CD14-positive monocyte (primary cell): Measurements from ENCODE around the gene FLT3LG. TPM values are rescaled to one million over a fixed set of nuclear protein-coding genes. Genes with fewer than 3 reads are reported as not detected.

Experiments
- DNase-seq, 3 donors: peaks; one replicate each; pipeline ENCODE4 v3.0.0-alpha.2; 2011 to 2022
- H2AFZ ChIP-seq: 2 replicates; pipeline ENCODE4 v1.6.0; 2012; ENCODE audit warnings: mild to moderate bottlenecking, low read depth, low read length, inconsistent platforms; ENCODE audit not compliant: insufficient read depth, poor library complexity, severe bottlenecking
- H3K27ac ChIP-seq, 2 donors: 1 replicate in 1 of 2; 2 replicates in 1 of 2; pipeline ENCODE4 v1.5.1; 2012 to 2013; ENCODE audit warnings: low read length in 2 of 2, control low read depth in 1 of 2, inconsistent platforms in 1 of 2, low read depth in 1 of 2, mild to moderate bottlenecking in 1 of 2
- H3K27me3 ChIP-seq, 2 donors: one replicate each; pipeline versions ENCODE4 v1.6.0 to v1.6.1; 2011 to 2013; ENCODE audit warnings: low read length in 2 of 2; ENCODE audit not compliant: control insufficient read depth in 2 of 2, insufficient read depth in 2 of 2
- H3K36me3 ChIP-seq, 2 donors: replicated peaks in 1 of 2; 1 replicate in 1 of 2; 2 replicates in 1 of 2; pipeline versions ENCODE4 v1.5.1 to v1.6.1; 2012 to 2013; ENCODE audit warnings: low read length in 2 of 2, control low read depth in 1 of 2, inconsistent platforms in 1 of 2, mild to moderate bottlenecking in 1 of 2; ENCODE audit not compliant: insufficient read depth in 2 of 2, control insufficient read depth in 1 of 2
- H3K4me1 ChIP-seq, 2 donors: 1 replicate in 1 of 2; 2 replicates in 1 of 2; pipeline versions ENCODE4 v1.5.1 to v1.6.1; 2012 to 2013; ENCODE audit warnings: low read length in 2 of 2, control low read depth in 1 of 2, inconsistent platforms in 1 of 2, mild to moderate bottlenecking in 1 of 2, moderate library complexity in 1 of 2; ENCODE audit not compliant: insufficient read depth in 2 of 2, control insufficient read depth in 1 of 2
- H3K4me2 ChIP-seq: replicated peaks from 2 replicates; pipeline ENCODE3; 2012; ENCODE audit warnings: low read length, moderate library complexity, mild to moderate bottlenecking; ENCODE audit not compliant: poor library complexity, severe bottlenecking; ENCODE audit errors: extremely low read depth
- H3K4me3 ChIP-seq, 3 experiments: fragments of 200-600 bp in 1 of 3; sonication (generic) in 1 of 3; replicated peaks in 1 of 3; 1 replicate in 2 of 3; 2 replicates in 1 of 3; pipeline ENCODE4 v1.5.1; 2011 to 2013; ENCODE audit warnings: low read length in 3 of 3, mild to moderate bottlenecking in 3 of 3, control low read depth in 2 of 3, low read depth in 2 of 3, inconsistent platforms in 1 of 3, moderate library complexity in 1 of 3
- H3K79me2 ChIP-seq: 2 replicates; pipeline ENCODE4 v1.6.0; 2012; ENCODE audit warnings: mild to moderate bottlenecking, control low read depth, inconsistent platforms, low read length, moderate library complexity; ENCODE audit not compliant: insufficient read depth
- H3K9ac ChIP-seq: 2 replicates; pipeline ENCODE4 v1.6.0; 2017; ENCODE audit warnings: low read length, mild to moderate bottlenecking; ENCODE audit not compliant: insufficient read depth, poor library complexity, severe bottlenecking
- H3K9me3 ChIP-seq, 2 donors: replicated peaks in 1 of 2; 1 replicate in 1 of 2; 2 replicates in 1 of 2; pipeline versions ENCODE4 v1.5.1 to v1.6.1; 2012 to 2013; ENCODE audit warnings: low read length in 2 of 2, control low read depth in 1 of 2; ENCODE audit not compliant: control insufficient read depth in 1 of 2, insufficient read depth in 1 of 2
- H4K20me1 ChIP-seq: 2 replicates; pipeline ENCODE4 v1.6.0; 2012; ENCODE audit warnings: mild to moderate bottlenecking, low read length, control low read depth, moderate library complexity; ENCODE audit not compliant: insufficient read depth
- H3K27ac Mint-ChIP-seq, 7 donors: one replicate each; pipeline ENCODE4 v1.8.0; 2020; ENCODE audit warnings: mild to moderate bottlenecking in 7 of 7, mixed read lengths in 7 of 7, moderate library complexity in 6 of 7, inconsistent platforms in 2 of 7
- H3K27me3 Mint-ChIP-seq, 3 donors: one replicate each; pipeline ENCODE4 v1.8.0; 2021 to 2022; ENCODE audit warnings: low read depth in 3 of 3, mild to moderate bottlenecking in 3 of 3, mixed read lengths in 3 of 3, moderate library complexity in 3 of 3, inconsistent platforms in 1 of 3
- H3K36me3 Mint-ChIP-seq, 2 donors: one replicate each; pipeline ENCODE4 v1.8.0; 2020; ENCODE audit warnings: mixed read lengths in 2 of 2, inconsistent platforms in 1 of 2, mild to moderate bottlenecking in 1 of 2
- H3K4me1 Mint-ChIP-seq: one replicate; pipeline ENCODE4 v1.8.0; 2020; ENCODE audit warnings: mild to moderate bottlenecking, mixed read lengths
- H3K4me3 Mint-ChIP-seq, 2 donors: one replicate each; pipeline ENCODE4 v1.8.0; 2020; ENCODE audit warnings: mild to moderate bottlenecking in 2 of 2, mixed read lengths in 2 of 2, moderate library complexity in 1 of 2
- H3K9me3 Mint-ChIP-seq, 7 donors: one replicate each; pipeline ENCODE4 v1.8.0; 2020 to 2022; ENCODE audit warnings: mixed read lengths in 7 of 7, mild to moderate bottlenecking in 6 of 7, moderate library complexity in 6 of 7, inconsistent platforms in 2 of 7
- WGBS: methylation state at CpG from one replicate; pipeline ENCODE4 v1.1.5; 2013; ENCODE audit warnings: missing lambda C conversion rate; ENCODE audit not compliant: insufficient coverage; 5-methylcytosine and 5-hydroxymethylcytosine counted together
- intact Hi-C, 2 donors: fragments of 100-400 bp; cut with micrococcal nuclease; formaldehyde crosslinking; loops; one replicate each; pipeline versions ENCODE4 v1.15.0 to v1.15.1; 2023
- polyA plus RNA-seq, 3 donors: library from polyadenylated mRNA; depleted of rRNA in 1 of 3; unstranded in 2 of 3; stranded (reverse) in 1 of 3; fragments of 300-500 nt in 2 of 3; fragments of >200 nt in 1 of 3; fragmentation: Illumina TruSeq in 2 of 3; gene quantifications; 1 replicate in 2 of 3; 2 replicates in 1 of 3; pipeline ENCODE4 v1.2.3, GENCODE V29; 2012 to 2021
- TF ChIP-seq, protein P1 (sequence below): fragments of 200-600 bp; IDR thresholded peaks from one replicate; pipeline ENCODE4 v1.8.0; 2022; ENCODE audit warnings: antibody characterized with exemption, mild to moderate bottlenecking

The FLT3LG gene
- polyA plus RNA-seq, 3 donors = 5.0 to 13.8 (median 6.9) TPM

DNA sequence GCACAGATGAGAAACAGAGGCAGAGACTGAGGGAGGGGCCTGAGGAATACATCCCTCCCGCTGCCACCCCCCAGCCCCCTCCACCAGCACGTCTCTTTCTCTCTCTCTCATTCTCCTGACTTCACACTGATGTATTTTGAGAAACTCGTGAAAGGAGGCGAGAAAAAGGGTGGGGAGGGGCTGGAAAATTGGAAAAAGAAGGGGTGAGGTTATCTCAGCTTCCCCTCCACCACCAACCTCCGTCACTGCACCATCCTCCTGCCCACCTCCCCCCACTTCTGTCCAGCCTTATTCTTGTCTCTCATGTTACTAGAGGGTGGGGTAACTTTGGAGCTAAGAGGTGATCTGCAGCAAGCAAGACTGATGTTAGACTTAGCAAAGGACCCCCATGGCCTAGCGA lies 34.2 kb upstream of the FLT3LG start:
- Histone ChIP-seq H3K27ac (no peak overlapping the region), H3K4me1 (peaks cover 30 to 39% of the 10 kb centered on the region in 2 donors), H3K4me2 (no peak overlapping the region), H4K20me1 (no peaks in the 10 kb centered on the region), H3K79me2 (no peaks in the 10 kb centered on the region), H3K36me3 (no peaks in the 10 kb centered on the region), H3K27me3 (peaks cover 67 to 76% of the 10 kb centered on the region in 2 donors), H3K4me3 (no peak overlapping the region), H2AFZ (no peak overlapping the region), H3K9ac (no peak overlapping the region), H3K9me3 (peaks cover 0 to 31% of the 10 kb centered on the region in 2 donors)
- H3K4me3 Mint-ChIP-seq = peak overlapping the region in 1 of 2 donors; percentile 67
- H3K4me1 Mint-ChIP-seq = peaks cover 36% of the 10 kb centered on the region
- WGBS = 88% methylated on average over 1 of the region's 6 CpGs
- peaks cover 0 to 38% (median 28%) of the 10 kb centered on the region in 7 donors for H3K9me3 Mint-ChIP-seq
- H3K27me3 Mint-ChIP-seq = peaks cover 74 to 81% (median 77%) of the 10 kb centered on the region in 3 donors
- TF ChIP-seq, protein P1, sequence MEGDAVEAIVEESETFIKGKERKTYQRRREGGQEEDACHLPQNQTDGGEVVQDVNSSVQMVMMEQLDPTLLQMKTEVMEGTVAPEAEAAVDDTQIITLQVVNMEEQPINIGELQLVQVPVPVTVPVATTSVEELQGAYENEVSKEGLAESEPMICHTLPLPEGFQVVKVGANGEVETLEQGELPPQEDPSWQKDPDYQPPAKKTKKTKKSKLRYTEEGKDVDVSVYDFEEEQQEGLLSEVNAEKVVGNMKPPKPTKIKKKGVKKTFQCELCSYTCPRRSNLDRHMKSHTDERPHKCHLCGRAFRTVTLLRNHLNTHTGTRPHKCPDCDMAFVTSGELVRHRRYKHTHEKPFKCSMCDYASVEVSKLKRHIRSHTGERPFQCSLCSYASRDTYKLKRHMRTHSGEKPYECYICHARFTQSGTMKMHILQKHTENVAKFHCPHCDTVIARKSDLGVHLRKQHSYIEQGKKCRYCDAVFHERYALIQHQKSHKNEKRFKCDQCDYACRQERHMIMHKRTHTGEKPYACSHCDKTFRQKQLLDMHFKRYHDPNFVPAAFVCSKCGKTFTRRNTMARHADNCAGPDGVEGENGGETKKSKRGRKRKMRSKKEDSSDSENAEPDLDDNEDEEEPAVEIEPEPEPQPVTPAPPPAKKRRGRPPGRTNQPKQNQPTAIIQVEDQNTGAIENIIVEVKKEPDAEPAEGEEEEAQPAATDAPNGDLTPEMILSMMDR = no peak
- H3K27ac Mint-ChIP-seq = no peak overlapping the region
- peaks cover 10 to 17% of the 10 kb centered on the region in 2 donors for H3K36me3 Mint-ChIP-seq
- DNase-seq = no peak
- intact Hi-C loops = loop anchor here (5.0 to 10.0 kb wide), 2 partner anchors 48 to 175 kb away; no protein-coding TSS in a partner anchor

DNA sequence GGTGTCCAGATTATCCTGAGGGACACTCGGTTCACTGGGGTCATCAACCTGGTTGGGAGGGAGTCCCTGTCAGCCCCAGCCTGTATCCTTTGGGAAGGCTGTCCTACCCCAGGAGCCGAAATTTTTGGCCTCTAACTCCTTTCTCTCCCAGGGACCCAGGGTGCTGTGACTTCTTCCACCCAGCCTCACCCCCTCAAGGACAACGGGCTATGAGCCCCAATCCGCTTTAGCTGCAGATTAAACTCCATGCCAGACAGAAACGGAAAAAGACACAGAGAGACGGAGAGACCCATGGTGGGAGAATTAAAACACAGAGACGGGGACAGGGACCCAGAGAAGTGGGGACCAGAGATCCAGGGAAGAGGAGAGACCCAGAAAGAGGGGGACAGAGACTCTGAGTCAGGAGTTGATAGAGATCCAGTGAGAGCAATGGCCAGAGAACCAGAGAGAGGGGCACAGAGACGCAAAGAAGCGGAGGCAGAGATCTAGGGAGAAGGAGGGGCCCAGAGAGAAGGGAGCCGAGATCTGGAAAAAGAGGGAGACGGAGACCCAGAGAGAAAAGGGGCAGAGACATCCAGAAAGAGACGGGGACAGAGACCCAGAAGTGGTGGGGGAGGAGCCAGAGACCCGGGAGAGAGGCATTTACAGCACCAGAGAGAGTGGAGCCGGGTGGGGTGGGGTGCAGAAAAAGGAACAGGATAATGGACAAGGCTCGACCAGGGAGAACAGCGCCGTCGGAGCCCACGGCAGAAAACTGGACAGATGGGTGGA lies 33.4 kb upstream of the FLT3LG start:
- Histone ChIP-seq H4K20me1 (no peaks in the 10 kb centered on the region), H3K36me3 (no peaks in the 10 kb centered on the region), H3K79me2 (no peaks in the 10 kb centered on the region), H3K9me3 (peaks cover 0 to 31% of the 10 kb centered on the region in 2 donors), H3K27me3 (peaks cover 63 to 68% of the 10 kb centered on the region in 2 donors), H3K9ac (no peak overlapping the region), H2AFZ (no peak overlapping the region), H3K4me2 (peak overlapping the region; percentile 100), H3K27ac (no peak overlapping the region), H3K4me3 (no peak overlapping the region), H3K4me1 (peaks cover 38 to 47% of the 10 kb centered on the region in 2 donors)
- Mint-ChIP-seq H3K4me1 (peaks cover 43% of the 10 kb centered on the region), H3K36me3 (peaks cover 10 to 17% of the 10 kb centered on the region in 2 donors), H3K27me3 (peaks cover 66 to 73% (median 69%) of the 10 kb centered on the region in 3 donors), H3K27ac (no peak overlapping the region), H3K4me3 (peak overlapping the region; percentile 47 to 89), H3K9me3 (peaks cover 0 to 37% (median 24%) of the 10 kb centered on the region in 7 donors)
- intact Hi-C loops = loop anchor here in 1 of 2 donors (5.0 kb wide), 1 partner anchor 48 kb away; no protein-coding TSS in a partner anchor
- no peak for DNase-seq
- TF ChIP-seq, protein P1 = no peak
- WGBS = 30% methylated on average over 14 of the region's 19 CpGs
